Measurements from ENCODE around the gene NOX5. TPM values are rescaled to one million over a fixed set of nuclear protein-coding genes. Genes with fewer than 3 reads are reported as not detected.

The NOX5 gene
- total RNA-seq, 2 donors from 2014 or later = 0.16 to 0.19 TPM

- Histone ChIP-seq H3K27ac (no peak overlapping the region), H3K9me3 (no peaks in the 10 kb centered on the region), H3K4me1 (no peaks in the 10 kb centered on the region), H3K4me3 (no peak overlapping the region), H3K36me3 (no peaks in the 10 kb centered on the region), H3K27me3 (no peaks in the 10 kb centered on the region)
- no peak for DNase-seq (ENCODE audit: low spot score)
- no peak for TF ChIP-seq CTCF (IDR thresholded peaks at IDR 0.05)
Measured at GRCh38 chr15:68984586-68984985, 29.9 kb upstream of the NOX5 start.

- Histone ChIP-seq H3K27me3 (no peaks in the 10 kb centered on the region), H3K9me3 (no peaks in the 10 kb centered on the region), H3K36me3 (no peaks in the 10 kb centered on the region), H3K4me1 (no peaks in the 10 kb centered on the region), H3K4me3 (no peak overlapping the region), H3K27ac (no peak overlapping the region)
- no peak for TF ChIP-seq CTCF (IDR thresholded peaks at IDR 0.05)
- no peak for DNase-seq (ENCODE audit: low spot score)
Measured at GRCh38 chr15:68985361-68985891, 29.1 kb upstream of the NOX5 start.

GRCh38 chr15:68986322-68986721, 28.2 kb upstream of the NOX5 start:
- Histone ChIP-seq H3K4me1 (peaks cover 0 to 2% of the 10 kb centered on the region in 2 donors), H3K4me3 (no peak overlapping the region), H3K27me3 (no peaks in the 10 kb centered on the region), H3K36me3 (no peaks in the 10 kb centered on the region), H3K27ac (no peak overlapping the region), H3K9me3 (no peaks in the 10 kb centered on the region)
- DNase-seq (ENCODE audit: low spot score) = no peak
- TF ChIP-seq CTCF (IDR thresholded peaks at IDR 0.05) = no peak

- Histone ChIP-seq H3K36me3 (no peaks in the 10 kb centered on the region), H3K4me3 (no peak overlapping the region), H3K9me3 (no peaks in the 10 kb centered on the region), H3K4me1 (peaks cover 0 to 10% of the 10 kb centered on the region in 2 donors), H3K27me3 (no peaks in the 10 kb centered on the region), H3K27ac (no peak overlapping the region)
- DNase-seq (ENCODE audit: low spot score) = no peak
- no peak for TF ChIP-seq CTCF (IDR thresholded peaks at IDR 0.05)
Measured at GRCh38 chr15:68987120-68987519, 27.4 kb upstream of the NOX5 start.

DNA sequence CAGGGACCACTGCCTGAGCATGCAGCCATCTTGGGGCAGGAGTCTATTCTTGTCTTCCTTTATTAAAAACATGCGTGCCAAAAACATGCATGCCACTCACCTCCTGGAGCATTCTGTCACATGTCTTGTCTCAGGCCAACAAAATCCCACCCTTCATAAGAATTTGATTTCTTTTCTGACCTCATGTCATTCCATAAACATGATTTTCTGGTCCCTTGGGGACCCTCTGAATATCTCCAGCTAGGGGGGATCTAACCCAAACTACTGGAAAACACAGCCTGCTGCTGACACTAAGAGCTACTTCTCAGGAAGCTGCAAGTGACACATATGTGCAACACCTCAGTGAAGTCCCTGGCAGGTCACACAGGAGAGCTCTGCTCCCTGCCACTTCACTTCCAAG, 26.8 kb upstream of the NOX5 start:
- no peak for DNase-seq (ENCODE audit: low spot score)
- TF ChIP-seq CTCF (IDR thresholded peaks at IDR 0.05) = no peak
- no peak overlapping the region for H3K4me3 ChIP-seq
- H3K9me3 ChIP-seq = no peaks in the 10 kb centered on the region
- no peaks in the 10 kb centered on the region for H3K27me3 ChIP-seq
- no peaks in the 10 kb centered on the region for H3K36me3 ChIP-seq
- no peak overlapping the region for H3K27ac ChIP-seq
- peaks cover 0 to 10% of the 10 kb centered on the region in 2 donors for H3K4me1 ChIP-seq

- Histone ChIP-seq H3K27me3 (no peaks in the 10 kb centered on the region), H3K36me3 (no peaks in the 10 kb centered on the region), H3K4me3 (no peak overlapping the region), H3K4me1 (peaks cover 0 to 10% of the 10 kb centered on the region in 2 donors), H3K27ac (no peak overlapping the region), H3K9me3 (no peaks in the 10 kb centered on the region)
- DNase-seq (ENCODE audit: low spot score) = no peak
- no peak for TF ChIP-seq CTCF (IDR thresholded peaks at IDR 0.05)
Measured at GRCh38 chr15:68989541-68990230, 24.8 kb upstream of the NOX5 start.

Data from right atrium auricular region (tissue), 2 donors.